A673 (cell line): ENCODE measurements around the gene RIT2. TPM values are rescaled to one million over a fixed set of nuclear protein-coding genes. Genes with fewer than 3 reads are reported as not detected.

Source experiments
- BruUV-seq: library from RNA; stranded (reverse); fragments of 400-500 nt; replicated peaks from 2 replicates; lab custom pipeline; 2021; lab: Mats Ljungman, UMichigan
- CTCF ChIA-PET: fragments of 300-600 bp; sonication (Branson Sonifier 250); formaldehyde crosslinking; loops from one replicate; lab custom pipeline; 2022; ENCODE audit warnings: antibody characterized with exemption; lab: Charles Lee
- POLR2A ChIA-PET: fragments of 300-600 bp; sonication (Branson Sonifier 250); formaldehyde crosslinking; loops from one replicate; lab custom pipeline; 2022; ENCODE audit warnings: antibody characterized with exemption; ENCODE audit not compliant: low non-redundant PET; lab: Charles Lee
- DNase-seq: peaks from one replicate; pipeline ENCODE4 v3.0.0-alpha.2; 2015; ENCODE audit warnings: low spot score
- H3K27ac ChIP-seq: fragments of 200-600 bp; sonication (generic); 2 replicates; pipeline ENCODE4 v1.5.1; 2016; ENCODE audit warnings: mixed run types, low read depth, mild to moderate bottlenecking, mixed read lengths, antibody characterized with exemption, low read length; ENCODE audit not compliant: poor library complexity, severe bottlenecking
- H3K27me3 ChIP-seq: fragments of 200-600 bp; sonication (generic); replicated peaks from 2 replicates; pipeline ENCODE4 v1.6.1; 2017; ENCODE audit warnings: mixed run types, low read depth, mild to moderate bottlenecking, mixed read lengths, antibody characterized with exemption, low read length; ENCODE audit not compliant: insufficient read depth, poor library complexity
- H3K36me3 ChIP-seq: fragments of 200-600 bp; sonication (generic); 2 replicates; pipeline ENCODE4 v1.6.1; 2016; ENCODE audit warnings: mixed run types, mild to moderate bottlenecking, mixed read lengths, antibody characterized with exemption, low read length; ENCODE audit not compliant: insufficient read depth, poor library complexity, severe bottlenecking
- H3K4me1 ChIP-seq: fragments of 200-600 bp; sonication (generic); 2 replicates; pipeline ENCODE4 v1.6.1; 2017; ENCODE audit warnings: mixed run types, mild to moderate bottlenecking, mixed read lengths, antibody characterized with exemption, low read length; ENCODE audit not compliant: insufficient read depth, poor library complexity, severe bottlenecking
- H3K4me3 ChIP-seq: fragments of 200-600 bp; sonication (generic); 2 replicates; pipeline ENCODE4 v1.5.1; 2016; ENCODE audit warnings: low read depth, mixed run types, mild to moderate bottlenecking, mixed read lengths, low read length; ENCODE audit not compliant: poor library complexity, severe bottlenecking
- H3K9me3 ChIP-seq: fragments of 200-600 bp; sonication (generic); 2 replicates; pipeline ENCODE4 v1.6.1; 2016; ENCODE audit warnings: mixed run types, low read depth, mild to moderate bottlenecking, mixed read lengths, antibody characterized with exemption, low read length; ENCODE audit not compliant: poor library complexity, severe bottlenecking
- EZH2 ChIP-seq: fragments of 200-600 bp; sonication (generic); IDR thresholded peaks from 2 replicates; pipeline ENCODE4 v1.6.1; 2017; ENCODE audit warnings: borderline replicate concordance, low read depth, mild to moderate bottlenecking, mixed read lengths, antibody characterized with exemption, low read length; ENCODE audit not compliant: poor library complexity, severe bottlenecking
- intact Hi-C: fragments of 100-400 bp; cut with micrococcal nuclease; formaldehyde crosslinking; loops from one replicate; pipeline ENCODE4 v1.10.0; 2022; ENCODE audit not compliant: unreplicated experiment
- total RNA-seq: library from RNA; stranded (reverse); gene quantifications from 2 replicates; pipeline ENCODE4 v1.2.3, GENCODE V29; 2021
- TF ChIP-seq, protein P1 (sequence below): fragments of 300-800, 200-600 bp; sonication (generic); conservative IDR thresholded peaks from 2 replicates; pipeline ENCODE4 v1.5.1; 2017; ENCODE audit warnings: low read depth, mild to moderate bottlenecking, antibody characterized with exemption, low read length, moderate library complexity, mixed read lengths

The RIT2 gene
- total RNA-seq, 1 experiment from 2014 or later = not detected

DNA sequence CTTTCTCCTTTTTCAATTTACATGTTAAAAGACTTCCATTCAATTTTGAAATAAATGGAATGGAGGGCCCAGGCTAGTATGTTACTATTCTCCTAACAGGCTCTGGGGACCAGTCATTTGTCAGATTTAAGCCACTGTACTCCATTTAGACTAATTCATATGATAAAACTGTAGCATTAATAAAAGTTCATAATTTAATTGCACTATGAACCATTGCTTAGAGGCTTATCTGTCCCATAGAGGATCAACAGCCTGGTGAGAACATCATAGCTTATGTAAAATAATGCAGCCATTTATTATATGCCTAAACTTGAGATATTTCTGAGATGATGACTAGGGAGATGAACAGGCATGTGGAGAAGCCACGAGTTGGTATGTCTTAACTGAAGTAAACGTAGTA is 156.0 kb downstream of the RIT2 start:
- POLR2A ChIA-PET = no interaction called here
- BruUV-seq = no TSS peak

DNA sequence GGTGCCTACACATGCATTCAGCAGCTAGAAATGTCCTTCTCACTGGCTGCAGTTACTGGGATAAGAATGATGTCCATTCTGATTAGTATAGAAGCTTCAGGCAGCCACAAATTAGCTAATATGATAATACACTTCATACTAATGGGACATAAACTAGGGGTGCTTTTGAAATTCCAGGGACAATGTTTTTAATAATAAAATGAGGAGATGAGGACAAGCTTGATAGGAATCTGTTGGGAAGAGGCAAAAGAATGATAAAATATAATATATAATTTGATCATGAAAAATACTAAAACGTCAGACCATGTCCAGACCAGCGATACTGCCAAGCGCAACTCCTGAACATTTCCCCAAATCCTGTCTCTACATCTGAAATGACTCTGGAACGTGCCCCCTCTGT is 157.1 kb downstream of the RIT2 start:
- BruUV-seq = no TSS peak
- POLR2A ChIA-PET = no interaction called here

More for the DNA sequence above, 156.0 kb downstream of the RIT2 start:
- Histone ChIP-seq H3K36me3 (no peaks in the 10 kb centered on the region), H3K27ac (no peak overlapping the region), H3K9me3 (no peaks in the 10 kb centered on the region), H3K4me1 (no peaks in the 10 kb centered on the region), H3K4me3 (no peak overlapping the region), H3K27me3 (no peaks in the 10 kb centered on the region)
- CTCF ChIA-PET = no interaction called here
- TF ChIP-seq, protein P1, sequence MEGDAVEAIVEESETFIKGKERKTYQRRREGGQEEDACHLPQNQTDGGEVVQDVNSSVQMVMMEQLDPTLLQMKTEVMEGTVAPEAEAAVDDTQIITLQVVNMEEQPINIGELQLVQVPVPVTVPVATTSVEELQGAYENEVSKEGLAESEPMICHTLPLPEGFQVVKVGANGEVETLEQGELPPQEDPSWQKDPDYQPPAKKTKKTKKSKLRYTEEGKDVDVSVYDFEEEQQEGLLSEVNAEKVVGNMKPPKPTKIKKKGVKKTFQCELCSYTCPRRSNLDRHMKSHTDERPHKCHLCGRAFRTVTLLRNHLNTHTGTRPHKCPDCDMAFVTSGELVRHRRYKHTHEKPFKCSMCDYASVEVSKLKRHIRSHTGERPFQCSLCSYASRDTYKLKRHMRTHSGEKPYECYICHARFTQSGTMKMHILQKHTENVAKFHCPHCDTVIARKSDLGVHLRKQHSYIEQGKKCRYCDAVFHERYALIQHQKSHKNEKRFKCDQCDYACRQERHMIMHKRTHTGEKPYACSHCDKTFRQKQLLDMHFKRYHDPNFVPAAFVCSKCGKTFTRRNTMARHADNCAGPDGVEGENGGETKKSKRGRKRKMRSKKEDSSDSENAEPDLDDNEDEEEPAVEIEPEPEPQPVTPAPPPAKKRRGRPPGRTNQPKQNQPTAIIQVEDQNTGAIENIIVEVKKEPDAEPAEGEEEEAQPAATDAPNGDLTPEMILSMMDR = no peak
- TF ChIP-seq EZH2 = no peak
- DNase-seq = no peak
- intact Hi-C loops = no loop called here

DNA sequence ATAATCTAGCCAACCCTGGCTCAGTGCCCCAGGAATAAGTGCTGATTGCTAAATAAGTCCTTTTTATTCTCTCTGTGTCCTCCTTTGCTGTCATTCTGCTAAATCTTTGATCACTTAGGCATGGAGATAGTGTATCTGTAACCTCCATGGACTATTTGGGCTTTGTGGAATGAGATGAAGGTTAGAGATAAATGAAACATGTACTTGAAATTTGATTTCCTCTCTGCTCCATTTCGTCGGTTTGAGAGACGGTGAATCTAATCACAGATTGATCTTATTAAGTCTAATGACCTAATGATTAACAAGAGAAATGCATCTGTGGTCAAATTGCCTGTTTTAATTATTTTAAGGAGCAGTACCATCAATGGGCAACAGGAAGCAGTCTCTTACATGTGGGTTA is 159.2 kb downstream of the RIT2 start:
- no peaks in the 10 kb centered on the region for H3K36me3 ChIP-seq
- no peak for TF ChIP-seq EZH2
- TF ChIP-seq, protein P1 = no peak
- no TSS peak for BruUV-seq
- intact Hi-C loops = no loop called here
- ChIA-PET POLR2A (no interaction called here), CTCF (no interaction called here)
- no peak overlapping the region for H3K4me3 ChIP-seq
- no peaks in the 10 kb centered on the region for H3K4me1 ChIP-seq
- H3K27ac ChIP-seq = no peak overlapping the region
- no peaks in the 10 kb centered on the region for H3K9me3 ChIP-seq
- no peaks in the 10 kb centered on the region for H3K27me3 ChIP-seq
- no peak for DNase-seq

More for the DNA sequence above, 157.1 kb downstream of the RIT2 start:
- Histone ChIP-seq H3K27me3 (no peaks in the 10 kb centered on the region), H3K27ac (no peak overlapping the region), H3K9me3 (no peaks in the 10 kb centered on the region), H3K4me1 (no peaks in the 10 kb centered on the region), H3K36me3 (no peaks in the 10 kb centered on the region), H3K4me3 (no peak overlapping the region)
- DNase-seq = no peak
- TF ChIP-seq, protein P1 = no peak
- TF ChIP-seq EZH2 = no peak
- CTCF ChIA-PET = no interaction called here
- intact Hi-C loops = no loop called here
